Fibroblast of pulmonary artery (primary cell): ENCODE results near the gene FNIP2.
"Not testable (repeated sequence)": the region's sequence is repeated elsewhere in the genome, so short reads cannot be mapped to it uniquely, and the experiment has no call there.

Experiments
- DNase-seq: peaks from one replicate; pipeline ENCODE4 v3.0.0-alpha.2; 2010; ENCODE audit warnings: low read depth
- H3K4me3 ChIP-seq: replicated peaks from 2 replicates; pipeline ENCODE4 v1.5.1; 2011; ENCODE audit warnings: low read depth, mild to moderate bottlenecking, control low read depth, low read length, moderate library complexity
- CTCF ChIP-seq: IDR thresholded peaks from 2 replicates; pipeline ENCODE4 v1.5.1; 2011; ENCODE audit warnings: mild to moderate bottlenecking, control low read depth, low read length, inconsistent platforms; ENCODE audit errors: missing control alignments

Gene FNIP2

GRCh38 chr4:158941895-158942294, 173.1 kb downstream of the FNIP2 start:
- DNase-seq = no peak
- TF ChIP-seq CTCF = no peak

GRCh38 chr4:158945529-158946108, 176.8 kb downstream of the FNIP2 start:
- TF ChIP-seq CTCF = no peak
- H3K4me3 ChIP-seq = no peak overlapping the region
- no peak for DNase-seq

More at GRCh38 chr4:158941895-158942294, 173.1 kb downstream of the FNIP2 start:
- H3K4me3 ChIP-seq = no peak overlapping the region

- TF ChIP-seq CTCF = no peak
- H3K4me3 ChIP-seq = no peak overlapping the region
- no peak for DNase-seq
These were observed 178.0 kb downstream of the FNIP2 start for GRCh38 chr4:158946825-158947224.

GRCh38 chr4:158948071-158948470, 179.2 kb downstream of the FNIP2 start:
- H3K4me3 ChIP-seq = no peak overlapping the region
- TF ChIP-seq CTCF = no peak
- no peak for DNase-seq

- TF ChIP-seq CTCF = no peak
- DNase-seq = peak; percentile 44
- no peak overlapping the region for H3K4me3 ChIP-seq
These were observed 180.3 kb downstream of the FNIP2 start for GRCh38 chr4:158949099-158949498.

- H3K4me3 ChIP-seq, DNase-seq: not testable (repeated sequence)
These were observed 183.5 kb downstream of the FNIP2 start for GRCh38 chr4:158952221-158952774.

- not testable (repeated sequence) for H3K4me3 ChIP-seq, DNase-seq
These were observed 187.5 kb downstream of the FNIP2 start for GRCh38 chr4:158956345-158956744.

- H3K4me3 ChIP-seq, DNase-seq: not testable (repeated sequence)
These were observed 188.1 kb downstream of the FNIP2 start for GRCh38 chr4:158956918-158957317.
